Hepatocyte (in vitro differentiated cells): Measurements from ENCODE around the gene PSMD1.

Experiments used
- CTCF ChIP-seq: fragments of 200-600 bp; sonication (generic); IDR thresholded peaks from 2 replicates; pipeline ENCODE4 v1.5.1; 2016; ENCODE audit warnings: antibody characterized with exemption, mild to moderate bottlenecking; ENCODE audit not compliant: poor library complexity
- EZH2 ChIP-seq: fragments of 200-600 bp; sonication (generic); IDR thresholded peaks from 2 replicates; pipeline ENCODE4 v1.6.1; 2016; ENCODE audit warnings: antibody characterized with exemption, mild to moderate bottlenecking, borderline replicate concordance

GRCh38 chr2:231051116-231051515 lies 5.6 kb upstream of the PSMD1 start:
- TF ChIP-seq CTCF (no peak), EZH2 (no peak)
